Hepatocyte (in vitro differentiated cells): Measurements from ENCODE around the gene SLC30A3. TPM values are rescaled to one million over a fixed set of nuclear protein-coding genes. Genes with fewer than 3 reads are reported as not detected.
A peak's percentile ranks its signal among the peaks of the same experiment; 100 is the strongest.

Source experiments
- DNase-seq: peaks from one replicate; pipeline ENCODE4 v3.0.0-alpha.2; 2016; ENCODE audit warnings: low spot score
- H2AFZ ChIP-seq: fragments of 200-600 bp; sonication (generic); 2 replicates; pipeline ENCODE4 v1.6.0; 2016; ENCODE audit warnings: antibody characterized with exemption, mild to moderate bottlenecking
- H3K27ac ChIP-seq: fragments of 200-600 bp; sonication (generic); 2 replicates; pipeline ENCODE4 v1.5.1; 2016; ENCODE audit warnings: mild to moderate bottlenecking
- H3K27me3 ChIP-seq: fragments of 200-600 bp; sonication (generic); 2 replicates; pipeline ENCODE4 v1.6.1; 2016
- H3K36me3 ChIP-seq: fragments of 200-600 bp; sonication (generic); replicated peaks from 2 replicates; pipeline ENCODE4 v1.5.1; 2016; ENCODE audit warnings: low read depth; ENCODE audit not compliant: insufficient read depth
- H3K4me1 ChIP-seq: fragments of 200-600 bp; sonication (generic); 2 replicates; pipeline ENCODE4 v1.5.1; 2016; ENCODE audit warnings: mild to moderate bottlenecking, moderate library complexity; ENCODE audit not compliant: insufficient read depth
- H3K4me2 ChIP-seq: fragments of 200-600 bp; sonication (generic); 2 replicates; pipeline ENCODE4 v1.6.0; 2016
- H3K4me3 ChIP-seq: fragments of 200-600 bp; sonication (generic); 2 replicates; pipeline ENCODE4 v1.5.1; 2016; ENCODE audit warnings: mild to moderate bottlenecking
- H3K79me2 ChIP-seq: fragments of 200-600 bp; sonication (generic); 2 replicates; pipeline ENCODE4 v1.6.0; 2017; ENCODE audit warnings: mild to moderate bottlenecking
- H3K9me2 ChIP-seq: fragments of 200-600 bp; sonication (generic); replicated peaks from 2 replicates; pipeline ENCODE4 v1.6.0; 2017; ENCODE audit warnings: mild to moderate bottlenecking; ENCODE audit not compliant: insufficient read depth
- H3K9me3 ChIP-seq: fragments of 200-600 bp; sonication (generic); 2 replicates; pipeline ENCODE4 v1.5.1; 2016; ENCODE audit warnings: low read depth, mild to moderate bottlenecking
- H4K20me1 ChIP-seq: fragments of 200-600 bp; sonication (generic); 2 replicates; pipeline ENCODE4 v1.6.0; 2016; ENCODE audit warnings: mild to moderate bottlenecking; ENCODE audit not compliant: insufficient read depth, poor library complexity, severe bottlenecking
- EZH2 ChIP-seq: fragments of 200-600 bp; sonication (generic); IDR thresholded peaks from 2 replicates; pipeline ENCODE4 v1.6.1; 2016; ENCODE audit warnings: antibody characterized with exemption, mild to moderate bottlenecking, borderline replicate concordance
- EZH2phosphoT487 ChIP-seq: fragments of 200-600 bp; sonication (generic); IDR thresholded peaks from one replicate; pipeline ENCODE4 v1.6.1; 2018; ENCODE audit warnings: antibody characterized with exemption, mild to moderate bottlenecking, low read depth, moderate library complexity; ENCODE audit not compliant: unreplicated experiment, severe bottlenecking
- WGBS: methylation state at CpG from one replicate; pipeline ENCODE4 v1.1.6; 2016; ENCODE audit warnings: low lambda C conversion rate; ENCODE audit errors: missing lambda C conversion rate; 5-methylcytosine and 5-hydroxymethylcytosine counted together
- polyA plus RNA-seq: library from polyadenylated mRNA; unstranded; fragments of >200 nt; fragmentation: Nextera tagmentation; extraction: Ambion mirVana; gene quantifications from 2 replicates; pipeline ENCODE4 v1.2.1, GENCODE V29; 2016
- total RNA-seq: library from RNA; depleted of rRNA; stranded (reverse); fragments of >200 nt; gene quantifications from 2 replicates; pipeline ENCODE4 v1.2.3, GENCODE V29; 2014
- TF ChIP-seq, protein P1 (sequence below): fragments of 200-600 bp; sonication (generic); IDR thresholded peaks from 2 replicates; pipeline ENCODE4 v1.5.1; 2016; ENCODE audit warnings: antibody characterized with exemption, mild to moderate bottlenecking; ENCODE audit not compliant: poor library complexity

Gene SLC30A3
- total and polyA plus RNA-seq, 2 experiments from 2014 or later, result 0.20 TPM; not detected in 1

DNA sequence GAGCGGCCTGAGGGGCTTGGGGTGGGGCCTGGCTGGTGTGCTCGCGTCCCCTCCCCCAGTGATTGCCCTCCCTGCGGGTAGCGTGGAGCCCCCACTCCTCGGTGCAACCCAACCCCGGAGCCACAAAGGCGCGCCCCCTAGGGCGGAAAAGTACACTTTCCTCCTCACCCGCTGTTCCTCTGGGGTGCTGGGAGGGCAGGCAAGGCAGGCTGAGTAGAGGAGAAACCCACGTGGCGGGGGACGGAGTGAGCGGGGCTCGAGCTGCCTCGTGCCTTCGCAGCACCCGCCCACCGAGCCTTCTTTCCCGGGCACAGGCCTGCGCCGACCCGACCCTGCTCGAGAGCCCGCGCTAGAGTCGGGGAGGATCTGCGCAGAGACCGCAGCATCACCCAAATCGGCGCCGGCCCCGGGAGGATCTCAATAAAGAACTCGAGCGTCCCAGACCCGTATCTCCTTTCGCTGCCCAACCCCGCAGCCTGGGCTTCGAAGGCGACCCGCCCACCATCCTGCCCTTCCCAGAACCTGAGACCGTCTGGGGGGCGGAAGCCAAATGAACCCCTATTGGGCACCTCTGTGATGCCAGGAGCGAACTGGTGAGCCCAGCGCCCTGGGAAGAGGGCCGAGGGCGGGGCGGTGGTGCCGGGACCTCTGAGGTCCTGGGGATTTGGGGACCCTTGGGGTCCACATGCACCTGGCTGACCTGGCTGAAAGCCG lies 43.9 kb upstream of the SLC30A3 start:
- Histone ChIP-seq H2AFZ (no peak overlapping the region), H3K27ac (no peak overlapping the region), H3K4me2 (peak overlapping the region; percentile 29), H3K27me3 (peaks cover 48% of the 10 kb centered on the region), H3K9me3 (no peaks in the 10 kb centered on the region), H3K36me3 (no peaks in the 10 kb centered on the region), H3K4me3 (no peak overlapping the region), H4K20me1 (no peaks in the 10 kb centered on the region), H3K9me2 (no peaks in the 10 kb centered on the region), H3K4me1 (peaks cover 5% of the 10 kb centered on the region), H3K79me2 (no peaks in the 10 kb centered on the region)
- WGBS, result 23% methylated on average over 50 of the region's 51 CpGs
- DNase-seq, result no peak
- TF ChIP-seq, protein P1, sequence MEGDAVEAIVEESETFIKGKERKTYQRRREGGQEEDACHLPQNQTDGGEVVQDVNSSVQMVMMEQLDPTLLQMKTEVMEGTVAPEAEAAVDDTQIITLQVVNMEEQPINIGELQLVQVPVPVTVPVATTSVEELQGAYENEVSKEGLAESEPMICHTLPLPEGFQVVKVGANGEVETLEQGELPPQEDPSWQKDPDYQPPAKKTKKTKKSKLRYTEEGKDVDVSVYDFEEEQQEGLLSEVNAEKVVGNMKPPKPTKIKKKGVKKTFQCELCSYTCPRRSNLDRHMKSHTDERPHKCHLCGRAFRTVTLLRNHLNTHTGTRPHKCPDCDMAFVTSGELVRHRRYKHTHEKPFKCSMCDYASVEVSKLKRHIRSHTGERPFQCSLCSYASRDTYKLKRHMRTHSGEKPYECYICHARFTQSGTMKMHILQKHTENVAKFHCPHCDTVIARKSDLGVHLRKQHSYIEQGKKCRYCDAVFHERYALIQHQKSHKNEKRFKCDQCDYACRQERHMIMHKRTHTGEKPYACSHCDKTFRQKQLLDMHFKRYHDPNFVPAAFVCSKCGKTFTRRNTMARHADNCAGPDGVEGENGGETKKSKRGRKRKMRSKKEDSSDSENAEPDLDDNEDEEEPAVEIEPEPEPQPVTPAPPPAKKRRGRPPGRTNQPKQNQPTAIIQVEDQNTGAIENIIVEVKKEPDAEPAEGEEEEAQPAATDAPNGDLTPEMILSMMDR, result no peak
- no peak for TF ChIP-seq EZH2
- no peak for TF ChIP-seq EZH2phosphoT487

DNA sequence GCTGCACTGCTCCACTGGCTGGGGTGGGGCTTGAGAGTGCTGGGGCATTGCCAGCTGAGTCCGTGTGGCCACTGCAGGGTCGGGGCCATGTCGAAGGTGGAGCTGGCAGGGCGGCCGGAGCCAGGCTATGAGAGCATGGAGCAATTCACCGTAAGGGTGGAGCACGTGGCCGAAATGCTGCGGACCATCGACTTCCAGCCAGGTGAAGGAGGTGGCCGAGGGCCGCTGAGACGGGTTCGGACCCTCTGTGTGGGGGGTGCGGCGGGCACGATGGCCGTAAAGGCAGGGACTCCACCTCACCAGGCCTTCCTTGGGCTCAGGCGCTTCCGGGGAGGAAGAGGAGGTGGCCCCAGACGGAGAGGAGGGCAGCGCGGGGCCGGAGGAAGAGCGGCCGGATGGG lies 43.3 kb upstream of the SLC30A3 start:
- H4K20me1 ChIP-seq, result no peaks in the 10 kb centered on the region
- H3K9me2 ChIP-seq, result no peaks in the 10 kb centered on the region
- H3K9me3 ChIP-seq, result no peaks in the 10 kb centered on the region
- no peak overlapping the region for H3K4me3 ChIP-seq
- DNase-seq, result no peak
- WGBS, result 74% methylated on average over 21 of the region's 26 CpGs
- no peak overlapping the region for H2AFZ ChIP-seq
- no peaks in the 10 kb centered on the region for H3K79me2 ChIP-seq
- peaks cover 48% of the 10 kb centered on the region for H3K27me3 ChIP-seq
- no peak overlapping the region for H3K4me2 ChIP-seq
- TF ChIP-seq, protein P1, result no peak
- TF ChIP-seq EZH2phosphoT487 (no peak), EZH2 (no peak)
- H3K27ac ChIP-seq, result no peak overlapping the region
- H3K36me3 ChIP-seq, result no peaks in the 10 kb centered on the region
- H3K4me1 ChIP-seq, result peaks cover 5% of the 10 kb centered on the region

DNA sequence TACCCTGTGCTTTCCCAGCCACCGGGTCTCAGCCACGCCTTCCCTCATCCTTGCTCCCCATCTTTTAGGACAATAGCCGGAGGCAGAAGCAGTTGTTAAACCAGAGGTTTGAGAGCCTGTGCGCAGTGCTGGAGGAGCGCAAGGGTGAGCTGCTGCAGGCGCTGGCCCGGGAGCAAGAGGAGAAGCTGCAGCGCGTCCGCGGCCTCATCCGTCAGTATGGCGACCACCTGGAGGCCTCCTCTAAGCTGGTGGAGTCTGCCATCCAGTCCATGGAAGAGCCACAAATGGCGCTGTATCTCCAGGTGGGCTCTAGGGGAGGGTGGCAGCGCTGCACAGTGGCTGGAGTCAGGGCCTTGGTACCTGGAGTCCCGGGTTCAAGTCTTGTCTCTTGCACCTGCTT lies 42.7 kb upstream of the SLC30A3 start:
- H3K4me3 ChIP-seq, result no peak overlapping the region
- peaks cover 48% of the 10 kb centered on the region for H3K27me3 ChIP-seq
- H4K20me1 ChIP-seq, result no peaks in the 10 kb centered on the region
- no peak overlapping the region for H2AFZ ChIP-seq
- H3K27ac ChIP-seq, result no peak overlapping the region
- no peak for DNase-seq
- no peaks in the 10 kb centered on the region for H3K36me3 ChIP-seq
- H3K4me1 ChIP-seq, result peaks cover 5% of the 10 kb centered on the region
- H3K9me2 ChIP-seq, result no peaks in the 10 kb centered on the region
- no peaks in the 10 kb centered on the region for H3K79me2 ChIP-seq
- no peaks in the 10 kb centered on the region for H3K9me3 ChIP-seq
- WGBS, result 94% methylated on average over 16 of the region's 16 CpGs
- TF ChIP-seq, protein P1, result no peak
- TF ChIP-seq EZH2phosphoT487 (no peak), EZH2 (no peak)
- no peak overlapping the region for H3K4me2 ChIP-seq
